SK-N-SH treated with all-trans-retinoic acid at 6 μM for 48 hours (cell line): ENCODE data around the gene XIRP2.

Experiments
- ARNTL ChIP-seq: fragments of 450-650 bp; formaldehyde crosslinking; IDR thresholded peaks from 2 replicates; pipeline ENCODE4 v1.5.0; 2020; ENCODE audit warnings: low read depth, mild to moderate bottlenecking, moderate library complexity, borderline replicate concordance
- CSDC2 ChIP-seq: fragments of 250-450 bp; sonication (Bioruptor Pico); IDR thresholded peaks from 2 replicates; pipeline ENCODE4 v1.5.0; 2020; ENCODE audit warnings: mild to moderate bottlenecking, moderate library complexity
- ESRRG ChIP-seq: fragments of 250-450 bp; sonication (Bioruptor Pico); IDR thresholded peaks from 2 replicates; pipeline ENCODE4 v1.6.1; 2021; ENCODE audit warnings: mild to moderate bottlenecking
- RARB ChIP-seq: fragments of 250-450 bp; sonication (Bioruptor Pico); IDR thresholded peaks from 2 replicates; pipeline ENCODE4 v1.8.0; 2021; ENCODE audit warnings: mild to moderate bottlenecking, moderate library complexity
- TCF4 ChIP-seq: fragments of 250-450 bp; sonication (Bioruptor Pico); IDR thresholded peaks from 2 replicates; pipeline ENCODE4 v1.8.0; 2021; ENCODE audit warnings: mild to moderate bottlenecking, moderate library complexity, borderline replicate concordance

- TF ChIP-seq TCF4 (CRISPR knock-in tag): no peak
- TF ChIP-seq ARNTL (CRISPR knock-in tag): no peak
- no peak for TF ChIP-seq RARB (CRISPR knock-in tag)
- no peak for TF ChIP-seq CSDC2 (CRISPR knock-in tag)
- TF ChIP-seq ESRRG (CRISPR knock-in tag): no peak
These were observed 404.3 kb downstream of the XIRP2 start, which contains the start of gene B3GALT1 for GRCh38 chr2:167292430-167293171.
